HG02763 (cell line): ENCODE measurements around the gene RARB.

Experiments
- ATAC-seq: cut with Tn5 transposase; IDR thresholded peaks from one replicate; pipeline ENCODE4 v1.9.1; 2021; ENCODE audit warnings: mild to moderate bottlenecking, moderate library complexity; ENCODE audit not compliant: unreplicated experiment

The RARB gene

DNA sequence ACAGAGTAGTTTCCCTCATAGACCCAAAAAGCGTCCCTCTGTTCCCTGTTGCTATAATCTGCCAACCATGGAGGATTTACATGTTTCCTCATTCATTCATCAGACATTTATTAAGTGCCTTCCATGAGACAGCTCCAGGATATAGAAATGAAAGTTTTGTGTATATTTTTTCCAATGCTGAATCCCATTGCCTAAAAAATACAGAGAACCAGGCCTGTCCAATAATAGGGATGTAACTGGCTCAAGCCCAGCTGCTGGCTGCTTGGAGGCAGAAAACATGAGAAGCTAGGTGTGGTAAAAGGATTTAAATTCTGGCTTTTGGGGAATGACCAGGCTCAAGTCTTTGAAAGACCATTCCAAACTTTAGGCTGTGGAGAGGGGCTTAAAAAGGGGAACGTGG, 41.5 kb downstream of the RARB start:
- ATAC-seq, result no peak

DNA sequence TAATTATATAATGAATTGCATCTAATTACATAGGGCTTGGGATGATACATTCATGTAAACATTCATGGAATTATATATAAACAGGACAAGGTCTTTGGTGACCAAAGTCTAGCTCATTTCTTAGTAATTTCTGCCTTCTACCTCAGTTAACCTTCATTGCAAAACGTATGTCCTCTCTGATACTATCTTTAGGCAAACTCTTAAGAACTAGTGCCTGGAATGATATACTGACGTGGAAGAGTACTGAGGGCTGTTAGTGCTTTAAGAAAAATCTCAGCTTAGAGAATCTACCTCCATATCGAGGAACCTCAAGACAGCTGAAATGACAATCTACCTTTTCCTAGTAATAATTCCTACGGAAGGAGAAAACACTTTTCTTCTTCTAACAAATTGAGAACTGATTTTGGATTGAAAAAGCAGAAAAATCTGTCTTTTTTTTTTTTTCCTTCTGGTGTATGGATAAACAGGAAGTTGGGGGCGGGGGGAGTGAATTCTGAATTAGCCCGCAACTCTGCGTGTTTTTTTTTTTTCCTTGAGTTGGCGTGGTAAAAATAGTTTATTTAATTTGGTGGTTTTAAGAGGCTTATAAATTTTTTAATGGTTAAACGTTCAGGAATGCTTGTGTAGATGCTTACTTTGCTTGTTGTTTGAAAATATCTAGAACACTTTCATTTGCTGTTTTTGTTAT, 43.2 kb downstream of the RARB start:
- ATAC-seq, result no peak

DNA sequence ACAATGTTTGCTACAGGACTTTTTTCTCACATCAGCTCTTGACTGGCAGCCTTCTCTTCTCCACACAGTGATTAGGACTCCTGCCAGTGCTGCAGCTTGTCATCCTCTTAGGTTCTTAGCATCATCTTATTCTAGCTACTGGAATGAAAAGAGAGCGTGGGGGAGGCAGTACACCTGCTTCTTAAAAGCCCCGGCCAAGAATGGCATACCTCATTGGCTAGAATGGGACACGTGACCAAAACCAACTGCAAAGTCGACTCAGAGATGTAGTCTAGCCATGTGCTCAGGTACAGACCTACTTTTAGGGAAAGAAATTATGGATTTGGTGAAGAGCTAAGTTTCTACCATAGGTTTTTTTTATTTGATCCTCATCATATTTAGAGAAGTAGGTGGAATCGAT, 44.1 kb downstream of the RARB start:
- no peak for ATAC-seq

DNA sequence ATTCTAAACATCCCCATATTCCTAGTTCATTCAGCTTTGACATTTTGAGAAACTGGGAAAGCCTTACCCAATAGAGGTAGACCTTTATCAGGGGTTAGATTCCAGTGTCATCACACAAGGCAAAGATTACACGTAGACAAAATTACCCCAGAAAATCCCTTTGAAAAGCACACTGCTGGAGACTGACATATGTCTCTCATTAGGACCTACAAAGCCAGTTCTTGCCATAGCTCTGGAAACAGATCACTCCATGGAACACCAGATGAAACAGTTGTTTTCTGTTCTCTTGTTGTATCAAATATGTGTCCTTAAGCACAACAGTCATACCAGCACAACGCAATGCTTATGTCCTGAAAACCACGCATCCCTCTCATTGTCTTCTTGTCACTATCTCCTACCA, 44.7 kb downstream of the RARB start:
- no peak for ATAC-seq

DNA sequence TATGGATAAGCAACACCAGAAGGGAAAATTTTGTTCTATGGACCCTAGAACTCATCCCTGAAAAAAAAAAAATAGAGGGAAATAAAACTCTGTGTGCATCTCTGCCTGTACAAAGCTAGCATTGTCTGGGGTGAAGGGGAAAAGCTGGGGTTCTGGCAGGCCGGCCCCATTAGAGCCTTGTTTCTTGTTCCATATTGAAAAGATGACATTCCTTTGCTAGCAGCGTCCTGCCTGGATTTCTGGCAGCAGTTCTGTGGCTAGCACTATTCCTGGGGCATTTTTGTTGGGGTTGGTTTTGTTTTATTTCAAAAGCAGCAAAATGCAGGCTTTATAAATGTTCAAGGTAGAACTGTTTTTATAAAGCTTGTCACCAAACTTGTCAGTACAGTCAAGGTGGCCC, 45.2 kb downstream of the RARB start:
- ATAC-seq, result no peak

DNA sequence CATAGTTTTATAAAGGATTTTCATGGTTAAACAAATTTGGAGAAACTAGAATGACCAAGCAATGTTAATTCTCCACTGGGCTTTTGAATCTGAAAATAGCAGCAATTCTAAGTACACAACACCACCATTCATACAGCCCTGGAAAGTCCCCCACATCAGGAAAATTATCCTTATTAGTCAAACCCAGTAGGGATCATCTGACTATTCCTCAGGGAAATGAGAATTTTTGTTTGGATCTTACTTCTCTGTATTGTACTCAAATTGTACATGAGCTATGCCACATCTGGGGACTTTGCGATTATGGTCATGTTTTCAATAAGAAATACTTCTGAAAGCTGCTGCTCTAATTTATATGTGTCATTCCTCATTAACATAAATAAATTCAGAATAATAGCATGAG, 46.0 kb downstream of the RARB start:
- ATAC-seq, result no peak

GRCh38 chr3:25476639-25477038, 48.6 kb downstream of the RARB start:
- no peak for ATAC-seq

DNA sequence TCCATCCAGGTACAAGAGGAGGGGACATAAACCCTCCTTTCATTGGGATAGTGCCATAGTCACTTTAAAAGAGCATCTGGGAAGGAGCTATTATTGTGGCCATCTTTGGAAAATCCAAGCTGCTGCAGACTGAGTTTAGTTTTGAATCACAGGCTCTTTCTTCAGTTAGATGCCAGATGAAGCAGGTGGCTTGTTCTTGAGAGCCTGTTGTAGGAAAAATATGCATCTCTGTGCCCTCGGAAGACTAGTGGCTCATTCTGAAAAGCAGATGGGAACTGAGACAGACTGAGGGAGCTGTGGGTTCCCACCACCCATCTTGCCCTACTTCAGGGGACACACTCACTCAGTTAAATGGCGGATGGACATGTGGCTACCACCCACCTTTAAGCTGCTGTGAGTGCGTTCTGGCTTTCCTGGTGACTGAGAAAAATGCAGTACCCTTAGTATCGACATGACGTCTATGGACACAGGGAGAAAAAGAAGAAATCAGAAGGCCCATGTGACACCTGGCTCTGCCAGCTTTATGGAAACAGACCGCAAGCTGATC, 50.2 kb downstream of the RARB start:
- ATAC-seq, result no peak

DNA sequence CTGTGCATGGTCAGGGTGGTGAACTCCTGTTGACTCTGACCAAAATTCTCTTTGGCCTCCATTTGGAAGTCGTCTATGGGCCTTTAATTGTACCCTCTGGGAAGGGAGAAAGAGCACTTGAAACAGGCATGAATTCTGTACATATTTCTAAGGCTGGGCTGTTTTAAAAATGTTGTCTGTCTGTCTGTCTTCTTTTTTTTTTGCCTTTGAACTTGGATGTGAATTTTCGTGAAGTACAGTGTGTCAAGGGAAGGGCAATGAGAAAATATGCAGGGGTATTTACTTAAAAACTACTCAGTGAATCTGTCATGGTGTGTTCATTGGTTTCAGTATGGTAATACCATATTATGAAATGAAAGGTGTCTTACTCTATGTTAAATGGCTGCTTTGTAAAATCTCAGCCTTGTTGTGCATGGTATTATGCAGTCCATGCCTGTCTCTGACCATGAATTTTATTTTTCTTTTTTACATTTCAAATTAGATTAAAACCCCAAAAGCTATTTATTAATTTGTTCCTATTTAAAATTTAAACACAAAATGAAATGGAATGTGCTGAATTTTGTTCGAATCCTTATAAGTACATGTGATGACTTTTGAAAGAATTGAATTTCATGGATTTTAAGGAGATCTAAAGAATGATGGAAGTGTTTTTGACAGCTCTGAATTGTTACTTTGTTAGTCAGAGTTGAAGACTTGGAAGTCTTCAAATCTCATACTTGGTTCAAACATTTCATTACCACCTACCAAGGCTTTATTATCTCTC, 51.1 kb downstream of the RARB start:
- ATAC-seq, result no peak

DNA sequence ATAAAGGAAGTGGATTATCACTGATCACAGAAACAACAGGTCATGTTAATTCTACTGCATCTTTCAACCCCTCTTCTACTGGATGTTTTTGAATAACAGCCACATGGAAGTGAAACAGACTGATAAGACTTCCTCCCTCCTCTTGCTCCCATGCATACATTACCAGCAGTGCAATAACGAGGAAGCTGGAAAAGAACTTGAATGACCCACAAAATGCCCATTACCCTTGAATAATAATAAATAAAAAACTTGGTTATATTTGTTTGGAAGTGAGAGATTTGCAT, 51.6 kb downstream of the RARB start:
- no peak for ATAC-seq

GRCh38 chr3:25480811-25481210, 52.7 kb downstream of the RARB start:
- no peak for ATAC-seq

- no peak for ATAC-seq
Measured at GRCh38 chr3:25481386-25481785, 53.3 kb downstream of the RARB start.

DNA sequence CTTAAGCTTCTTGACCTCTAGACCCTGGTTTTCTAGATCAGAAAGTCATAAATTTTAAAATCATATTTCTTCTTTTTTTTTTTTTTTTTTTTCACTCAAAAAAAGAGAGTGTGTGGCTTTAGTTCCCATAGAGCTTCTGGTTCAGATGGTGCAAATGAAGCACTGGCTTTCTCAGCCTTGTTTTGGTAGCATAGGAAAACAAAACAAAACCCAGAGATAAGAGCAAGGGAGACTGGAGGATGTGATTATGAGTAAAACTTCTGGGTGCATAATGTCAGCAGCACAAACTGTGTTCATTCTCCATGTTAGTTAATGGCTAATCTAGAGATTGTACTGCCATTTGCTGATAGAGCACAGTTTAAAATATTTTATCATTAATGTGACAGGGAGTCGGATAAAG, 55.4 kb downstream of the RARB start:
- ATAC-seq, result no peak

DNA sequence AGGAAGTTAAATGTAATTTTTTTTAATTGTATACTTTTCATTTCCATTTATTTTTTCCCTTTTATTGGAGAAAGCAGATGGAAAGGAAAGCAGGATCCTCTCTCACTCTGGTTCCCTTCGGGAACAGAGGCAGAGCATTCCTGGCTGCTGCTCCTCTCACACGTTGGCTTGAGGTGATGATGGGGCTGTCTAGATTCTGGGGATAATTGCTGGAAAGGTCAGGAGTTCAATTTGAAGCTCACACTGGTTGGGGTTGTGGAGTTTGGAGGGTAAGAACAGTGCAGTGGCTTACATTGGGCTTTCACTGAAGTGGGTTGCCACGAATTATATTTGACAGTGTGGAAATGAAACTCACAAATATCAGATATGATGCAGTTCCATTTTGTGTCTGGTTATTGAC, 57.6 kb downstream of the RARB start:
- ATAC-seq, result no peak

DNA sequence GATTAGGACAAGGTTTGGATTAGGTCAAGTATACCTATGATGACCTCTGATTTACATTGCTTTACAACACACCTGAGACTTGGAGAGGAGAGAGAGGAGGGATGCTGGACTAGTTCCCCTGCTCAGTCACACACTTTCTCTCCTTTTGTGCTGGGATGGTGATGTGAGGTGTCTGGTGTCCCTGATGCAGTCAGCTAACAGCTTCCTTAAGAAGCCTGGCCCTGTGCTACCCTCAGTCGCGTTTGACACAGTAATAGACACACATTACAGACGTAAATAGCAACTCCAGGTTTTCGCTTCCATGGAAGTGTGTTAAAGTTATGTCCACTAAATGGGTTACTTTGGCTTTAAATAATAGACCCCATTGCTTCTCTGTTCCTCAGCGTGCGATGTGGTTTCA, 58.9 kb downstream of the RARB start:
- no peak for ATAC-seq

- ATAC-seq, result no peak
Measured at GRCh38 chr3:25489858-25490593, 62.0 kb downstream of the RARB start.

DNA sequence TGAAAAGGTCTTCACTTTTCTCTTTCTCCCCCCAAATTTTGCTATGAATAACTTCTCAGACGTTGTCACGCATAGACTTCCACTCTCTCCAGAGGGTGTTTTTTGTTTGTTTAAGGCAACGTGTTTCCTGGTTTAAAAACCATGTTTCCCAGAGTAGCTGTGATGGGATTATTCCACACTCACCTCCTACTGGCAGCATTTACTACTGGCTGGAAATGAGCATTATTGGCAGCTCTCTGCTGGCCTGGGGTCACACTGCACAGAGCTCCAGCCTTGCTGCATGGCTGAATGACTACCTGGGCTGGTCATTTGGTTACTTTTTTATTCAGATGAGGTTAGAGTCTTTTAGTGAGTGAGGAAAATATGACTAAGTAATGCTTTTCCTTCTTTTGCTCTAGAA, 65.2 kb downstream of the RARB start:
- ATAC-seq, result no peak

DNA sequence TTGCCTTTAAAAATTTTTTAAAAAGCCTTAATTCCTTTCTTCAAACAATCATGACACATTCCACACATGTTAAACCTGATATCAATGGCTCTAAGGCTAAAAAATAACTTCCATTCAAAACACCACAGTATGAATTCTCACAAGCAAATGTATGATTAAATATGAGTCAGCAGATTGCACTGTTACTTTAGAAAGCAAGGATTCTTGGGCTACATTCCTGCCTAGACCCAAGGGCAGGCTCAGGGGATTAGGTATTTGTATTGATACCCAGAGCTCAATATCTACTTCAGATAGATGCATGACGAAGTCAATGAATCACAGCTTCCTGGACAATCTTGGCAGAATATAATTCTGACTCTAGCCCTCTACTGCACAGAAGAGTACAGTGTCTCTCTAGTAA, 65.7 kb downstream of the RARB start:
- ATAC-seq, result no peak

DNA sequence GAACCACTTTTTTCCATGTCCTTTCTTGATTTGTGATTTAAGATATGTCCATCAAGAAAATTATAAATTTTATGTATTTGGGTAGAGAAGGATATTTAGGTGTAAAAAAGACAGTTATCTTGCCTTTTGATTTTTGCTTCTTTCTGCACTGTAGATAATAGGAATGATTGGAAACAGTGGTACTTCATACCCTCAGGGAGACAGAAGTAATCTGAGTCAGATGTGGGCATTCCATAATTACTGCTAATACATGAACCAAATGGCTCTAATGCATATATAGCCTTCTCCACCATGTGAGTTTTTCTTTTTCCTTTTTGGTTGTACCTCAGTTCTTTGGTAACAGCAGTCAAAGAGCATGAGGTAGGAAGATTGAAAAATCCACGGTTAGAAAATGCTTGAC, 67.2 kb downstream of the RARB start:
- no peak for ATAC-seq

- ATAC-seq, result no peak
Measured at GRCh38 chr3:25495726-25496253, 67.7 kb downstream of the RARB start.

GRCh38 chr3:25497096-25497495, 69.0 kb downstream of the RARB start:
- ATAC-seq, result no peak

DNA sequence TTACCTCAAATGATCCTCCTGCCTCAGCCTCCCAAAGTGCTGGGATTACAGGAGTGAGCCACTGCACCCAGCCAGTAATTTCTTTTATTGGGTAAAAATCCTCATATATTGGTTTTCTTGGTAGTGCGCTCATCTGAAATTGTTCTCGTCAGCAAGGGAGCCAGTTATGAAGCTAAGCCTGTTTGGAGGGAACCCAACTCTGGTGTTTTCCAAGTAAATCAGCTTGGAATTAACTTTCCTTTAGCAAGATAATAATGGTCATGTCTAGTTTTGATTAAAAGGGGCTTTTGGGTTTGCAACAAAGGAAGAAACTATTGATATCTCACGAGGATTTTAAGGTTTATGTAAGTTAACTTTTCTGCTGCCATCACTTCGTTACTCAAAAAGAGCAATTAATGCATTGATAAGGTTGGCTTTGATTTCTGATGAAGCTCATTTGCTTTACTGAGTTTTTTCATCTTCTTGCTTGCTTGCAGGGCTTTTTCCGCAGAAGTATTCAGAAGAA, 72.7 kb downstream of the RARB start:
- no peak for ATAC-seq
